ENCODE results near the gene TBC1D1. TPM values are rescaled to one million over a fixed set of nuclear protein-coding genes. Genes with fewer than 3 reads are reported as not detected.
A peak's percentile ranks its signal among the peaks of the same experiment; 100 is the strongest.

Gene TBC1D1
- total RNA-seq, 1 donor from 2014 or later: 78.9 TPM

DNA sequence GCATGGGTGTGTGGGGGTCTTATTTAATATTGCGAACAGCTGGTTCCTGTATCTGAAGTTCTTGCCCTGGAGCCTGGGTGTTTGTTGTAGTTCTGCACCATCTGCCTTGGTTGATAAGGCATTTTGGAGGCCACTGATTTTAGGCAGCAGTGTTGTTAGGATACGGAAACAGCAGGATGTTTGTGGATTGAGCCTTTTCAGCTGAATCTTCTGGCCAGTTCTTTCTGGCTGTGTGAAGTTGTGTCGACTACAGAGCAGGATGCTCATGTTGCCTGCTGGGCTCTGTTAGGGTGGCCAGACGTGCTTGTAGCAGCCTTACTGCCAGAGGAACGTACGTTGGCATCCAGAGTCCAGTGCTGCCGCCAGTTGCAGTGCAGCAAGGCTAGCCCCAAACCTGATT, 203.5 kb downstream of the TBC1D1 start:
- no peak overlapping the region for H3K27ac Mint-ChIP-seq

DNA sequence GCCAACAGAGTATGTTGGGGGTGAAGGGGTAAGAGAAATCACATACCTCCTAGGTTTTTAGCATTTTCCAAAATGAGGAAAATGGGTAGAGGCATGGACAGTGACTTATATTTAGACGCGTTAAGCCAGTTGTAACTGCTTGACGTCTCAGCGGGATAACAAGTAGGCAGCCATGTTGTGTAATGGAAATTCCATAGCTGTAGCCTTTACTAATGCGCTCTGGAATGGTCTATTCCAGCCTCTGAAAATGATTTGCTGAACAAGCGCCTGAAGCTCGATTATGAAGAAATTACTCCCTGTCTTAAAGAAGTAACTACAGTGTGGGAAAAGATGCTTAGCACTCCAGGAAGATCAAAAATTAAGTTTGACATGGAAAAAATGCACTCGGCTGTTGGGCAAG, 204.8 kb downstream of the TBC1D1 start:
- Mint-ChIP-seq H3K9me3 (no peaks in the 10 kb centered on the region), H3K27ac (no peak overlapping the region), H3K36me3 (peaks cover 26% of the 10 kb centered on the region), H3K27me3 (ENCODE audit: low read depth) (no peaks in the 10 kb centered on the region), H3K4me3 (no peak overlapping the region), H3K4me1 (peaks cover 33% of the 10 kb centered on the region)
- TF ChIP-seq, protein P1, sequence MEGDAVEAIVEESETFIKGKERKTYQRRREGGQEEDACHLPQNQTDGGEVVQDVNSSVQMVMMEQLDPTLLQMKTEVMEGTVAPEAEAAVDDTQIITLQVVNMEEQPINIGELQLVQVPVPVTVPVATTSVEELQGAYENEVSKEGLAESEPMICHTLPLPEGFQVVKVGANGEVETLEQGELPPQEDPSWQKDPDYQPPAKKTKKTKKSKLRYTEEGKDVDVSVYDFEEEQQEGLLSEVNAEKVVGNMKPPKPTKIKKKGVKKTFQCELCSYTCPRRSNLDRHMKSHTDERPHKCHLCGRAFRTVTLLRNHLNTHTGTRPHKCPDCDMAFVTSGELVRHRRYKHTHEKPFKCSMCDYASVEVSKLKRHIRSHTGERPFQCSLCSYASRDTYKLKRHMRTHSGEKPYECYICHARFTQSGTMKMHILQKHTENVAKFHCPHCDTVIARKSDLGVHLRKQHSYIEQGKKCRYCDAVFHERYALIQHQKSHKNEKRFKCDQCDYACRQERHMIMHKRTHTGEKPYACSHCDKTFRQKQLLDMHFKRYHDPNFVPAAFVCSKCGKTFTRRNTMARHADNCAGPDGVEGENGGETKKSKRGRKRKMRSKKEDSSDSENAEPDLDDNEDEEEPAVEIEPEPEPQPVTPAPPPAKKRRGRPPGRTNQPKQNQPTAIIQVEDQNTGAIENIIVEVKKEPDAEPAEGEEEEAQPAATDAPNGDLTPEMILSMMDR (IDR thresholded peaks at IDR 0.05; ENCODE audit: unreplicated experiment): no peak
- no peak for DNase-seq (ENCODE audit: low spot score in 2 of 2, unreplicated experiment in 2 of 2)

More for the DNA sequence above, 203.5 kb downstream of the TBC1D1 start:
- peaks cover 26% of the 10 kb centered on the region for H3K36me3 Mint-ChIP-seq
- H3K27me3 Mint-ChIP-seq (ENCODE audit: low read depth): no peaks in the 10 kb centered on the region
- no peaks in the 10 kb centered on the region for H3K9me3 Mint-ChIP-seq
- DNase-seq (ENCODE audit: low spot score in 2 of 2, unreplicated experiment in 2 of 2): no peak
- H3K4me1 Mint-ChIP-seq: peaks cover 38% of the 10 kb centered on the region
- TF ChIP-seq, protein P1 (IDR thresholded peaks at IDR 0.05; ENCODE audit: unreplicated experiment): no peak
- H3K4me3 Mint-ChIP-seq: no peak overlapping the region

DNA sequence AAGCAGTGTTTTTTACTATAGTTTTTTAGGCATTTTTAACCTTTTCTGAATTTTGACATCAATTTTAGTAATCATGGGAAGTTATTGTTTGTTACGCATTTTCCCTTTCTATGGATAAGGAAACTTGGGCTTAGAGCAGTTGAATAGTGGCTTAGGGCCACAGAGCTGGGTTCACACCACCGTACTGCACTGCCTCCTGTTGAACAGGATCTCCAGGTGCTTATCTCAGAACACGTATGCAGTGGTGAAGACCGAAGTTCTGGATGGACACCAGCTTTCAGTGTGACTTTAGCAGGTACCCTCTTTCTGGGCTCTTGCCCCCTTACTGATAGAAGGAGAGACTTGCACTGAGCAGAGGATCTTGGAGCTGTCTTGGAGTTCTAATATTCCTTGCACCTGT, 206.9 kb downstream of the TBC1D1 start:
- H3K9me3 Mint-ChIP-seq: no peaks in the 10 kb centered on the region
- no peak overlapping the region for H3K4me3 Mint-ChIP-seq
- DNase-seq (ENCODE audit: low spot score in 2 of 2, unreplicated experiment in 2 of 2): no peak
- TF ChIP-seq, protein P1 (IDR thresholded peaks at IDR 0.05; ENCODE audit: unreplicated experiment): no peak
- peaks cover 27% of the 10 kb centered on the region for H3K36me3 Mint-ChIP-seq
- no peaks in the 10 kb centered on the region for H3K27me3 Mint-ChIP-seq (ENCODE audit: low read depth)
- H3K27ac Mint-ChIP-seq: no peak overlapping the region
- H3K4me1 Mint-ChIP-seq: peaks cover 25% of the 10 kb centered on the region

DNA sequence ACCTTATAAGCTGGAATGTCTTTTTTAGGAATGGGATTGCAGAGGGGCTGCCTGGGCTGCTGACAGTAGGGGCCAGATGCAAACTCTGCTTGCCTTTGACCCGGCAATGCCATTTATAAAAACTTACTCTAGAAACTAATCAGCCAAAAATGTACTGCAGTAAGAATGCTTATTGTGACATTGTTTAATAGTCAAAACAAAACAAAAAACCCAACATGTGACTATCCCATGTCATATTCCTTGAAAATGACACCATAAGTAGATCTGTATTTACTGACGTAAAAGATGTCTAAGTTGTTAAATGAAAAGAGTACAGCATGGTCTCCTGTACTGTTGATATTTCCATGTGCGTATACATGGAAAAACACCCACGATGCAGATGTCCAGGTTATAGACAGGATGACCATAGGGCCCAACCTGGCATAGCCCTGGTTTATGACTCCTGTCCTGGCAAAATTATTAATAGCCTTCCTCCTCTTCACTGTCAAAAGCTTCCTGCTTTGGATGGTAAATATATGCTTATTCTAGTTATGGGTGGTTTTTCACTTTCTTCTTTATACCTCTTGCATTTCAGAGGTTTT, 208.2 kb downstream of the TBC1D1 start:
- Mint-ChIP-seq H3K36me3 (peaks cover 28% of the 10 kb centered on the region), H3K4me1 (peaks cover 23% of the 10 kb centered on the region), H3K27ac (no peak overlapping the region), H3K27me3 (ENCODE audit: low read depth) (no peaks in the 10 kb centered on the region), H3K9me3 (no peaks in the 10 kb centered on the region), H3K4me3 (no peak overlapping the region)
- no peak for DNase-seq (ENCODE audit: low spot score in 2 of 2, unreplicated experiment in 2 of 2)
- TF ChIP-seq, protein P1 (IDR thresholded peaks at IDR 0.05; ENCODE audit: unreplicated experiment): no peak

DNA sequence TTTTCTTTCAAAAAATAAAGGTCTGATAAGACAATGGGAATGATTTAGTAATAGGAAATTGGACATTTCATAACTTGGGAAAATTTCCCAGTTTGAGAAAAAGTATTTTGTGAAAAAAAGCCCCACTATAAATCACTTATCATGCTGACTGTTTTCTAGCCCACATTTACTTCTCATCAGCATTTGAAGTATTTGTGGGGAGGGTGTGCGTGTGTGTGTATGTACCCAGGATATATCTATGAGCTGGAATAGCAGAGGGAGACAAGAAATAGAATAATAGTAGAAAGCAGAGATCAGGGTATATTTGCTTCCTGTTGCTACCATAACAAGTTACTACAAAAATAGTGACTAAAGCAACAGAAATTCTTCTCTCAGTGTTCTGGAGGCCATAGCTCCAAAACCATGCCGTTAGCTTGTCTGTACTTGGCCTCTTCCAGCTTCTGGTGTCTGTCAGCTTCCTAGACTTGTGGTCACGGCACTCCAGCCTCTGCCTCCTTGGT, 209.1 kb downstream of the TBC1D1 start:
- H3K4me3 Mint-ChIP-seq: no peak overlapping the region
- TF ChIP-seq, protein P1 (IDR thresholded peaks at IDR 0.05; ENCODE audit: unreplicated experiment): no peak
- no peaks in the 10 kb centered on the region for H3K9me3 Mint-ChIP-seq
- peak overlapping the region; percentile 43 for H3K27ac Mint-ChIP-seq
- H3K4me1 Mint-ChIP-seq: peaks cover 19% of the 10 kb centered on the region
- no peak for DNase-seq (ENCODE audit: low spot score in 2 of 2, unreplicated experiment in 2 of 2)
- no peaks in the 10 kb centered on the region for H3K27me3 Mint-ChIP-seq (ENCODE audit: low read depth)
- H3K36me3 Mint-ChIP-seq: peaks cover 29% of the 10 kb centered on the region

Measured in mesothelial cell of epicardium (in vitro differentiated cells).